Fibroblast of skin of left quadriceps (primary cell): ENCODE results near the gene KRTAP2-3.
"Not testable (repeated sequence)": the region's sequence is repeated elsewhere in the genome, so short reads cannot be mapped to it uniquely, and the experiment has no call there.

Experiments used
- DNase-seq, 2 experiments: peaks; one replicate each; pipeline ENCODE4 v3.0.0-alpha.2; 2013; ENCODE audit warnings: low read depth in 2 of 2

KRTAP2-3 gene, protein sequence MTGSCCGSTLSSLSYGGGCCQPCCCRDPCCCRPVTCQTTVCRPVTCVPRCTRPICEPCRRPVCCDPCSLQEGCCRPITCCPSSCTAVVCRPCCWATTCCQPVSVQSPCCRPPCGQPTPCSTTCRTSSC

DNA sequence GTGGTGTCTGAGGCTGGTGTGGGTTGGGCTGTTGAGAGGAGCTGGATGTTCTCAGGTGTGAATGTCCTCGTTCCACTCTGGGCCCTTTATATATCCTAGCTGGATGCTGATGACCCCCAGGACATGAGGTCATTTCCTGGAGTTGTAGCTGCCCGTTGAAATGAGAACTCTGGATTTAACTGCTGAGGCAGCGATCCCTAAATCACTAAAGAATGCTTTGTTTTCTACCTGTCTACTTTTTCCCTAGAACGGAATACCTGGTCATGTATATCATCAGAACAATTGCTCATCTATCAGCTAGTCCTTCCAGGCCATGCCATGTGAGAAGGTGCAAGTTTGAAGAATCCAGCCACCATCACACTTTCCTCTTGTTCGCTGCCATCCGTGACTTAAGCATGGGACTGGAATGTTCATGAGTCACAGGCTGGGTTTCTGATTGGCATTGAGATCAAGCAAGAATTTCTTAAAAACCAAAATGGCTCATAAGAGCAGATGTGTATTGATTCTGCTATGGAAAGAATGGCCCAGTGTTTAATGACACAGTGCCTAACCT, at the start of gene KRTAP2-3:
Gene KRTAP2-3, minus strand, starts transcription at position 63 of the 553 bp plus-strand sequence. CDS start 64 bp downstream, outside the sequence.
- peak; percentile 91 to 92 for DNase-seq

DNA sequence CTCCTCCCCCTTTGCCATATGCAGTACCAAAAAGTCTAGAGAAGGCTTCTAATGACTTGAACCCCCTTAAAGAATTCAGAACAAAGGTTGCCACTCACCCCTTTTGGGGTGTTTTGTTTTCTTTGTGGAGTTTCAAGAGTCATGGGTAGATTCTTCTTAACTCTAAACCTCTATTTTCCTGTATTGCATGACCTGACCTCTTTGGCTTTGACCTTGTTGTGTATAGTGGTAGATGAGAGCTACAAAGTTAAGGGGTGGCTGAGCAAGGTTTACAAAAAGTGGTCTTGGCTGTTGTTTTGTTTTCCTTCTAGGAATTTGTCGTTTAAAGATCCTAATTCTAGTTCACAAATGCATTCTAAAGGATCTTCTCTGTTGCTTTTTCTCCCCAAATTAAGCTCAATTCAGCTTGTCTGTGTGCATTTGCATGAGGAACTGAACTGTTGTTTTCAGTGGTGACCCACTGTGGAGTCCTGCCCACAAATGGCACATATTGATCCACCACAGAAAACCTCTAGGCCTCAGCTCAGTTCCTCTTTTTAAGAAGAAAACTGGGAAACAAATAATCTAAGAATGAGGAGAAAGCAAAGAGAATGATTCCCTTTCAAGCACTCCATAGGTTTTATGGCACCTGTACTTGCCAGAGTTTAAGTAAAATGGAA, 48.9 kb upstream of the KRTAP2-3 start:
- DNase-seq, result not testable (repeated sequence)

DNA sequence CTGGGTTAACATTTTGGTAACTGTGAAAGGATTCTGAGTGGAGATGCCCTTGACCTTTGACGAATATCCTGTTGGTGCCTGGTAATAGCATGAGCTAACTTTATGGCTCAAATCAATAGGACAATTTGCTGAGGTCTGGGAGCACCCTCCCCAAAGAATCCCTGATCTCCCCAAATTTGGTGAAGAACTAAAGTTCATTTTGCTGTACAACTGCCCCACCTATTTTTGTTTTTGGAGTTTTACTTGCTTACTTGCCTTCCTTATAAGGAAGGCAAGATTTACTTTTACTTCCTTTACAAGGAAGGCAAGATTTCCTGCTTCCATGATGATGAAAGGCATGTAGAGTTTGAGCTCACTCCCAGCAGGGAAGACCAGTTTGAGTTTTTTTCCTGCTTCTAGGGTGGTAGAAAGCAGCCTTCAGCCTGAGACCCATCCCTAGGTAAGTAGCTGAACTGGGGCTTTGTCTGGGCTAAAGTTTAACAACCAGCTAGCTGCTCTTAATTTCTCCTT, 48.1 kb upstream of the KRTAP2-3 start:
- no peak for DNase-seq

DNA sequence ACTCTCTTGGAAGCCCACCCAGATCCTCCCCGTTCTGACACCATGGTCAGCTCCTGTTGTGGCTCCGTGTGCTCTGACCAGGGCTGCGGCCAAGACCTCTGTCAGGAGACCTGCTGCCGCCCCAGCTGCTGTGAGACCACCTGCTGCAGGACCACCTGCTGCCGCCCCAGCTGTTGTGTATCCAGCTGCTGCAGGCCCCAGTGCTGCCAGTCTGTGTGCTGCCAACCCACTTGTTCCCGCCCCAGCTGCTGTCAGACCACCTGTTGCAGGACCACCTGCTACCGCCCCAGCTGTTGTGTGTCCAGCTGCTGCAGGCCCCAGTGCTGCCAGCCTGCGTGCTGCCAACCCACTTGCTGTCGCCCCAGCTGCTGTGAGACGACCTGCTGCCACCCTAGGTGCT, 45.4 kb upstream of the KRTAP2-3 start, which contains the start of gene KRTAP4-9:
Gene KRTAP4-9, plus strand, starts transcription at position 43 of the 400 bp plus-strand sequence. Its CDS starts 0 bp downstream, at position 43.
- not testable (repeated sequence) for DNase-seq

DNA sequence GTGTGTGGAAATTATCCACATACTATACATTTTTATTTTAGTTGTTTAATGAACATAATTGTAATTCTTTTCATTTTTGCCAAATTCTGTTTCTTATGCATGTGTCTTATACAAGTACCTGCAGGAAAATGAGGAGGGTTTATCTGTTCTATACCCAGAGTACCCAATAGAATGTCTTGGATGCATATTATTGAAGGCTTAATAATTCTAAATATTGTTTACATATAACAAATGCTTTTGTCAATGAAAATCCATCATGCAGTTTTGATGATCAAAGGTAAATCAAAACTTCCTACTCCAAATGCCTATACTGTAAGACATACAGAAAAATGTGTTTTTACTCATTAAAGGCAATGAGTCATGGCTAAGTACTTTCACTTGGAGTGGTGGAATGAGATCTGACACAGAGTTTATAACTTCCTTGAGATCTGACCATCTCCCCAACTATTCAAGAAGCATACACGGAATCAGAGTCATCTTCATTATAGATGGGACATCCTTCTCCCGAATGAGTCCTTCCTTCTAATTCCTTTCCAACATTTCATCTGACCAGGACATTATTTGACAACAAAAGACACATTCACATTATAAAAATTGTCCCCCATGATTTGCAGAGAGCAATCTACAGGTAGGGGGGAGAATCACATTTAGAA, 44.6 kb upstream of the KRTAP2-3 start:
- peak; percentile 54 to 61 for DNase-seq

DNA sequence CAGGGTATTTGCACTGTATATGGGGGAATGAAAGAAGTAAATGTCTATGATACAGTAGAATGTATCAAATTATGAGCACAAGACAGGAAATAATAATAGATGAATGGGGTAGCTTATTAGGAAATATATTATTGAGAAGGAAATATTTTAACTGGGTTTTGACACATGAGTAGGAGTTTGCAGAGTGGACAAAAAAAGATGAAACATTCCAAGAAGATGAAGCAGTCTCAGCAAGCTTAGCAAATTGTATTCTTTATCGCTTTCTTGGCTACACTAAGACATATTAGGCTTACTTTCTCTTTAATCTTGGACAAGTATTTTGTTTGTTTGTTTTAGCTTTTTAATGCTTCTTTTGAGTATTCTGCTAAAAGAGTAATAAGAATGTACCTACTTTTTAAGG, 44.0 kb upstream of the KRTAP2-3 start:
- no peak for DNase-seq

DNA sequence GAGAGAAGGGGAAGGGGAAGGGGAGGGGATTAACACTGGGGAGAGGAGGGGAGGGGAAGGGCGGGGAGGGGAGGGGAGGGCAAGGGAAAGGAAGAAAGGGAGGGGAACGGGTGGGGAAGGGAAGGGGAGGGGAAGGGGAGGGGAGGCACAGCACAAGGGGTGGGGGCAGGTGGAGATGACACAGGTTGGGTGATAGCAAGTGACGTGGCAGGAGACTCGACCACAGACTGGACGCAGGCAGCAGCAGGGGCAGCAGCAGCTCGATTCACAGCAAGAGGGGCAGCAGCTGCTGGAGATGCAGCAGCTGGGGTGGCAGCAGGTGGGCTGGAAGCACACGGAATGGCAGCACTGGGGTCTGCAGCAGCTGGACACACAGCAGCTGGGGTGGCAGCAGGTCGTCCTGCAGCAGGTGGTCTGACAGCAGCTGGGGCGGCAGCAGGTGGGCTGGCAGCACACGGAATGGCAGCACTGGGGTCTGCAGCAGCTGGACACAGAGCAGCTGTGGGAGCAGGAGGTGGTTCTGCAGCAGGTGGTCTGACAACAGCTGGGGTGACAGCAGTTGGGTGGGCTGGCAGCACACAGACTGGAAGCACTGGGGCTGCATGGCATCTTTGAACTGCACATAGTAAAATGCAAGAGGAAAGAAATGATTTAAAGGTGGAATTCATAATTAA, 41.8 kb upstream of the KRTAP2-3 start, which contains the start of gene KRTAP4-16:
Gene KRTAP4-16, minus strand, starts transcription at position 624 of the 674 bp plus-strand sequence. Its CDS starts 0 bp downstream, at position 624.
- no peak for DNase-seq

DNA sequence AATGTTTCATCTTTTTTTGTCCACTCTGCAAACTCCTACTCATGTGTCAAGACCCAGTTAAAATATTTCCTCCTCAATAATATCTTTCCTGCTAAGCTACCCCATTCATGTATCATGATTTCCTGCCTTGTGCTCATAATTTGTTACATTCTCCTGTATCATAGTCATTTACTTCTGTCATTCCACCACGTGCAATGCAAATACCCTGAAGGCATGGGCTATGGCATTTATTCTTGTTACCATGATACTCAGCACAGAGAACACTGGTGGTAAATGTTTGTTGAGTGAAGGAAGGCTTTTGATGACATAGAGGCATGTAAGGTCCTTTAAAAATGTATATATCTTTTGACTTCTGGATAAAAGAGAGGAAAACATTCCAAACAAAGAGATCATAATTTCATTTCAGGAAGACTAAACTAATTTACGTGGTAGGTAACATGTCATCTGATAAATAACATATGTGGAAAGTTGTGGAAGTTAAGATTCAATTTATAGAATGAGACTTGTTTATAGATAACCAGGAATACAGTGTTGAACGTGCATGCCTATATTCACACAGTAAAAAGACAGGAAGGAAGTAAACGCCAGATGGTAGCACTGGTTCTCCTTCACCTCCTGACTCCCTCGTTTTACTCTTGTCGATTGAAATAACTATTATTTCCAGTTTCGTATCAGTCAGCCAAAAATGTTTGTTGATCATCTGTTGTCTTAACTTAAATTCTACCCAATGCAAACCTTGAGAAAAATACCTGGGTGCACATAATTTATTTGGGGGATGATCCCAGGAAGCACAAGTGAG, 40.0 kb upstream of the KRTAP2-3 start:
- DNase-seq, result peak; percentile 68 to 69

DNA sequence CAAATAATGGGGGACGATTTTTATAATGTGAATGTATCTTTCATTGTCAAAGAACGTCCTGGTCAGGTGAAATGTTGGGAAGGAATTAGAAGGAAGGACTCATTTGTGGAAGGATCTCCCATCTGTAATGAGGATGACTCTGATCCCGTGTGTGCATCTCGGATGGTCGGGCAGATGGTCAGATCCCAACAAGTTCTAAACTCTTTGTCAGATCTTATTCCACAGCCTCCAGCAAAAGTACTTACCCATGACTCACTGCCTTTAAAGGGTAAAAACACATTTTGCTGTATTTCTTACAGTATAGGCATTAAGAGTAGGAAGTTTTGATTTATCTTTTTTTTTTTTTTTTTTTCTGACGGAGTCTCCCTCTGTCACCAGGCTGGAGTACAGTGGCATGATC, 38.6 kb upstream of the KRTAP2-3 start:
- DNase-seq, result no peak

DNA sequence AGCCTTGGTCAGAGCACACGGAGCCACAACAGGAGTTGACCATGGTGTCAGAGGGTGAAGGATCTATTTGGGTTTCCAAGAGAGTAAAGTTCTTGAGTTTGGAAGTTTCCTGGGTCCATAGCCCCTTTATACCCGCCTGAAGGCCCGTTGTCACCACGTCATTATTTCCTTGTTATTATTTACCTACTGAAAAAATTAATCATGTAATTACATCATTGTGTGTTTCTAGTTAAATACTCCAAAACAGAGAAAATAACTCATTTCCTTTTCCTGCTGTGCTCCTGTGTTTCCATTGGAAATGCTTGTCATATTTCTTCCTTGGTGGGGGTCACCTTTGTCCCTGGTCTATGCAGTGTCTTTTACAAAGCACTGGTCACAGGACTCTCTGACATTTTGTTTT, 38.1 kb upstream of the KRTAP2-3 start, which contains the start of gene KRTAP4-8:
Gene KRTAP4-8, minus strand, starts transcription at position 101 of the 400 bp plus-strand sequence. Its CDS starts 58 bp downstream, at position 43.
- DNase-seq, result no peak

DNA sequence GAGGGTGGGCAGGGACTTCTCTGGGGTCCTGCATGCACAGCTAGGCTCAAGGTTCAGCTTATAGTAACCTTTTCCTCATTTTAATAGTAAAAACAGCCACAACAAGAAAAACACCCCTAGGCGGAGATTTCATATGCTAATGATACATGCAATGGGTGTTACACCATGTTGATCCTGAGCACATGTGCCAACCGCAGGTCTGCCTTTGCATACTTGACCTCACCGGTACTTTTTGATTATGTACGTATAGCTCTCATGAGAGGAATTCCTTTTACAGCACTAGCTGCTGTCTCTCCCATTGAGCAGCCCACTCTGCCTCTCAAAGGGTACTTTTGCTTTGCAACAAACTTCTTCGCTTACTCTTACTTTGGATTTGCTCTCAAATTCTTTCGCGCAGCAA, 36.1 kb upstream of the KRTAP2-3 start:
- no peak for DNase-seq

DNA sequence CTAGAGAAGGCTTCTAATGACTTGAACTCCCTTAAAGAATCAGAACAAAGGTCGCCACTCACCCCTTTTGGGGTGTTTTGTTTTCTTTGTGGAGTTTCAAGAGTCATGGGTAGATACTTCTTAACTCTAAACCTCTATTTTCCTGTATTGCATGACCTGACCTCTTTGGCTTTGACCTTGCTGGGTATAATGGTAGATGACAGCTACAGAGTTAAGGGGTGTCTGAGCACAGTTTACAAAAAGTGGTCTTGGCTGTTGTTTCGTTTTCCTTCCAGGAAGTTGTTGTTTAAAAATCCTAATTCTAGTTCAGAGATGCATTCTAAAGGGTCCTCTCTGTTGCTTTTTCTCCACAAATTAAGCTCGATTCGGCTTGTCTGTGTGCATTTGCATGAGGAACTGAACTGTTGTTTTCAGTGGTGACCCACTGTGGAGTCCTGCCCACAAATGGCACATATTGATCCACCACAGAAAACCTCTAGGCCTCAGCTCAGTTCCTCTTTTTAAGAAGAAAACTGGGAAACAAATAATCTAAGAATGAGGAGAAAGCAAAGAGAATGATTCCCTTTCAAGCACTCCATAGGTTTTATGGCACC, 28.9 kb upstream of the KRTAP2-3 start:
- DNase-seq, result not testable (repeated sequence)

DNA sequence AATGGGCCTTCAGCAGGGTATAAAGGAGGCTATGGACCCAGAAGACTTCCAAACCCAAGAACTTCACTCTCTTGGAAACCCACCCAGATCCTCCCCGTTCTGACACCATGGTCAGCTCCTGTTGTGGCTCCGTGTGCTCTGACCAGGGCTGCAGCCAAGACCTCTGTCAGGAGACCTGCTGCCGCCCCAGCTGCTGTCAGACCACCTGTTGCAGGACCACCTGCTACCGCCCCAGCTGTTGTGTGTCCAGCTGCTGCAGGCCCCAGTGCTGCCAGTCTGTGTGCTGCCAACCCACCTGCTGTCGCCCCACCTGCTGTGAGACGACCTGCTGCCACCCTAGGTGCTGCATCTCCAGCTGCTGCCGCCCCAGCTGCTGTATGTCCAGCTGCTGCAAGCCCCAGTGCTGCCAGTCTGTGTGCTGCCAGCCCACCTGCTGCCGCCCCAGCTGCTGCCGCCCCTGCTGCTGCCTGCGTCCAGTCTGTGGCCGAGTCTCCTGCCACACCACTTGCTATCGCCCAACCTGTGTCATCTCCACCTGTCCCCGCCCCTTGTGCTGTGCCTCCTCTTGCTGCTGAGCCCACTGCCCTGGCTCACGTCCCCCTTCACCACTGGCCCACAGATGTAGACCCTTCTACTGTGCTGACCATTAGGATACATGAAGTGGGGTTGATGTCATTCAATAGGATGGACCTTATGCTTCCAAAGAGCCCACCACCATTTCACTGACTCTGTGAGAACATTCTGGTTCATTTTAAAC, 24.4 kb upstream of the KRTAP2-3 start, which contains the start of gene KRTAP4-7:
Gene KRTAP4-7, plus strand, starts transcription at position 51 of the 757 bp plus-strand sequence. Its CDS starts 57 bp downstream, at position 108.
- not testable (repeated sequence) for DNase-seq

DNA sequence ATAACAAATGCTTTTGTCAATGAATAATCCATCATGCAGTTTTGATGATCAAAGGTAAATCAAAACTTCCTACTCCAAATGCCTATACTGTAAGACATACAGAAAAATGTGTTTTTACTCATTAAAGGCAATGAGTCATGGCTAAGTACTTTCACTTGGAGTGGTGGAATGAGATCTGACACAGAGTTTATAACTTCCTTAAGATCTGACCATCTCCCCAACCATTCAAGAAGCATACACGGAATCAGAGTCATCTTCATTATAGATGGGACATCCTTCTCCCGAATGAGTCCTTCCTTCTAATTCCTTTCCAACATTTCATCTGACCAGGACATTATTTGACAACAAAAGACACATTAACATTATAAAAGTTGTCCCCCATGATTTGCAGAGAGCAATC, 23.5 kb upstream of the KRTAP2-3 start:
- peak in 1 of 2 experiments; percentile 51 for DNase-seq

DNA sequence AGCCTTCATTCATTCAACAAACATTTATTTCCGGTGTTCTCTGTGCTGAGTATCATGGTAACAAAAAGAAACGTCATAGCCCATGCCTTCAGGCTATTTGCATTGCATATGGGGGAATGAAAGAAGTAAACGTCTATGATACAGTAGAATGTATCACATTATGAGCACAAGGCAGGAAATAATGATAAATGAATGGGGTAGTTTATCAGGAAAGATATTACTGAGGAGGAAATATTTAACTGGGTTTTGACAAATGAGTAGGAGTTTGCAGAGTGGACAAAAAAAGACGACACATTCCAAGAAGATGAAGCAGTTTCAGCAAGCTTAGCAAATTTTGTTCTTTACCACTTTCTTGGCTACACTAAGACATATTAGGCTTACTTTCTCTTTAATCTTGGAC, 22.7 kb upstream of the KRTAP2-3 start:
- DNase-seq, result no peak

DNA sequence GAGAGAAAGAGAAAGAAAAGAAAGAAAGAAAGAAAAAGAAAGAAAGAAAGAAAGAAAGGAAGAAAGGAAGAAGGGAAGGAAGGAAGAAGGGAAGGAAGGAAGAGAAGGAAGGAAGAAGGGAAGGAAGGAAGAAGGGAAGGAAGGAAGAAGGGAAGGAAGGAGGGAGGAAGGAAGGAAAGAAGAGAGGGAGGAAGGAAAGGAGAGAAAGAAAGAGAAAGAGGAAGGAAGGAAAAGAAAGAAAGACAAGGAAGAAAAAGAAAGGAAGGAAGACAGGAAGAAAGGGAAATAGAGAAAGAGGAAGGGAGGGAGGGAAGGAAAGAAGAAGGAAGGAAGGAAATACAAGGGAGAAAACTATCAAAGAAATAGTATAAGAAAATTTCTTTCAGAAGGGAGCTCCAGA, 16.9 kb upstream of the KRTAP2-3 start:
- no peak for DNase-seq

DNA sequence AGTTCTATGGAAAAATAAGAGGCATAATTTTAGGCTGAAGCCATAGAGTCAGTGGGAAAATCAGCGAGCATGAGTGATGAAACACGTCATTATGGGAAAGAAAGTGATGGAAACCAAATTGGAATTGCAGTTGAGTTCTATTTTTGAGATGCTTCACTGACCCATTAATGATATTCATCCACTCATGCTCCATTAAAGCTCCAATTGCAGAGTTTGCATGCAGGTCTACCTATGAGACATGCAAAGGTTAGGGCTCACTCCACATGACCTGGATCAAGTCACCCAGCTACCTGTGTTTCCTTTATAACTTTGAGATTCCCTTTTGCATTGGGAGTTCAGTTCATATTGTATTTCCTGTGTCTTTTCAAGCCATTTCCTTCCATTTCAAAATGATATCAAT, 13.8 kb upstream of the KRTAP2-3 start:
- no peak for DNase-seq

DNA sequence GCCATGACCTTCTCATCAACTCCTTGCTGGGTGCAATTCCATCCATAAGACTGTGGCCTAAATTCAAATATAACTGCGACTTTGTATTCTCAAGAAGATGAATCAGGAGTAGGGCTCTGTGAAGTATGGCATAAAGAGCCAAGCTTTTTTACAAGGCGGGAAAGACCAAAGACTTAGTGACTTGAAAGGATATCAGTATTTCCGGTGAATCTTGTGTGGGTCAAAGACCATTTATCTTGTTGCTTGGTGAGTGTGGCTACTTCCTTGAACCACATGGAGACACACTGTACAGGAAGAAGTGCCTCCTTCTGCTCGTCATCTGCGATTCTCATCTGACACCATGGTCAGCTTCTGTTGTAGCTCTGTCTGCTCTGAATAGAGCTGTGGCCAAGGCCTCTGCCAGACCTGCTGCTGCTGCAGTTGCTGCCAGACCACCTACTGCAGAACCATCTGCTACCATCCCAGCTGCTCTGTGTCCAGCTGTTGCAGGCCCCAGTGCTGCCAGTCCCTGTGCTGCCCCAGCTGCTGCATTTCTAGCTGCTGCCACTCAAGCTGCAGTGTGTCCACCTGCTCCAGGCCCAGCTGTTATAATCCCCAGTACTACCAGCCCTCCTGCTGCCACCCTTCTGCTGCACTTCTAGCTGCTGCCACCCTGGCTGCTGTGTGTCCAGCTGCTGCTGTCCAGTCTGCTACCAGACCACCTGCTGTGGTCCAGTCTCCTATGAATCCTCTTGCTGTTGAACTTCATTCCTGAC, 11.9 kb upstream of the KRTAP2-3 start:
- DNase-seq, result no peak

DNA sequence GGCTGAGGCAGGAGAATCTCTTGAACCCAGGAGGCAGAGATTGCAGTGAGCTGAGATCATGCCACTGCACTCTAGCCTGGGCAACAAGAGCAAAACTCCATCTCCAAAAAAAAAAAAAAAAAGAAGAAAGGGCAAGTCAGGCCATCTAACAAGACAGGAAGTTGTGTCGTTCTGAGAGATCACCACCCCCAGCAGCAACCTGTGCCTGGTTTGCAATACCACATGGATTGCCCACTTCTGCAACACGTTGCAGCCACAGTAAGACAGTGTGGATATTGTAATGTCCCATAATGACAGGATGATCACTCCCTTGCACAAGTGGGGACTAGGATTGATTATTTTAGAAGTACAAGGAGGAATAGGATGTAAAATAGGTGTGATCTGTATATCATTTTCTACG, 9.1 kb upstream of the KRTAP2-3 start:
- DNase-seq, result no peak
